ENCODE measurements around the gene IFIT2. TPM values are rescaled to one million over a fixed set of nuclear protein-coding genes. Genes with fewer than 3 reads are reported as not detected.
A peak's percentile ranks its signal among the peaks of the same experiment; 100 is the strongest.

IFIT2 gene
- total RNA-seq, 1 experiment from 2014 or later: 40.8 TPM

- peak overlapping the region; percentile 66 for H3K4me3 Mint-ChIP-seq (ENCODE audit: low read depth, unreplicated experiment)
- TF ChIP-seq CTCF (IDR thresholded peaks at IDR 0.05; ENCODE audit: unreplicated experiment): no peak
- no peaks in the 10 kb centered on the region for H3K27me3 Mint-ChIP-seq (ENCODE audit: unreplicated experiment)
- peaks cover 4% of the 10 kb centered on the region for H3K9me3 Mint-ChIP-seq (ENCODE audit: low read depth, unreplicated experiment)
- peak overlapping the region; percentile 99 for H3K27ac Mint-ChIP-seq (ENCODE audit: unreplicated experiment)
- BruUV-seq (replicated peaks): TSS peak; percentile 89
- H3K4me1 Mint-ChIP-seq (ENCODE audit: low read depth, unreplicated experiment): peaks cover 56% of the 10 kb centered on the region
- DNase-seq: no peak
- peaks cover 17% of the 10 kb centered on the region for H3K36me3 Mint-ChIP-seq (ENCODE audit: insufficient read depth, unreplicated experiment)
- intact Hi-C loops (cut with micrococcal nuclease; ENCODE audit: unreplicated experiment): loop anchor here (2.0 kb wide), 1 partner anchor 73 kb away; no protein-coding TSS in a partner anchor
- CTCF ChIA-PET: interaction anchor here (0.6 to 1.7 kb wide), 3 partner anchors 17 to 1079 kb away, joined by 3 to 13 read pairs (median 3); no protein-coding TSS in a partner anchor
These were observed 49.5 kb downstream of the IFIT2 start for GRCh38 chr10:89351412-89351779.

GRCh38 chr10:89351780-89352597 is 50.1 kb downstream of the IFIT2 start:
- Mint-ChIP-seq H3K27ac (ENCODE audit: unreplicated experiment) (peak overlapping the region; percentile 99), H3K4me3 (ENCODE audit: low read depth, unreplicated experiment) (peak overlapping the region; percentile 66), H3K36me3 (ENCODE audit: insufficient read depth, unreplicated experiment) (peaks cover 14% of the 10 kb centered on the region), H3K9me3 (ENCODE audit: low read depth, unreplicated experiment) (peaks cover 4% of the 10 kb centered on the region), H3K27me3 (ENCODE audit: unreplicated experiment) (no peaks in the 10 kb centered on the region), H3K4me1 (ENCODE audit: low read depth, unreplicated experiment) (peaks cover 50% of the 10 kb centered on the region)
- CTCF ChIA-PET: interaction anchor here (0.6 to 1.7 kb wide), 6 partner anchors 11 to 1079 kb away, joined by 3 to 13 read pairs (median 4); no protein-coding TSS in a partner anchor
- intact Hi-C loops (cut with micrococcal nuclease; ENCODE audit: unreplicated experiment): loop anchor here (2.0 kb wide), 1 partner anchor 73 kb away; no protein-coding TSS in a partner anchor
- BruUV-seq (replicated peaks): no TSS peak
- TF ChIP-seq CTCF (IDR thresholded peaks at IDR 0.05; ENCODE audit: unreplicated experiment): no peak
- DNase-seq: peak; percentile 69

GRCh38 chr10:89352802-89353201 is 51.0 kb downstream of the IFIT2 start:
- peaks cover 14% of the 10 kb centered on the region for H3K36me3 Mint-ChIP-seq (ENCODE audit: insufficient read depth, unreplicated experiment)
- intact Hi-C loops (cut with micrococcal nuclease; ENCODE audit: unreplicated experiment): no loop called here
- H3K4me3 Mint-ChIP-seq (ENCODE audit: low read depth, unreplicated experiment): peak overlapping the region; percentile 66
- no peak for TF ChIP-seq CTCF (IDR thresholded peaks at IDR 0.05; ENCODE audit: unreplicated experiment)
- peaks cover 4% of the 10 kb centered on the region for H3K9me3 Mint-ChIP-seq (ENCODE audit: low read depth, unreplicated experiment)
- BruUV-seq (replicated peaks): no TSS peak
- CTCF ChIA-PET: interaction anchor here (0.6 to 1.7 kb wide), 4 partner anchors 14 to 201 kb away, joined by 4 to 13 read pairs (median 6); no protein-coding TSS in a partner anchor
- no peaks in the 10 kb centered on the region for H3K27me3 Mint-ChIP-seq (ENCODE audit: unreplicated experiment)
- peak overlapping the region; percentile 99 for H3K27ac Mint-ChIP-seq (ENCODE audit: unreplicated experiment)
- DNase-seq: no peak
- peaks cover 47% of the 10 kb centered on the region for H3K4me1 Mint-ChIP-seq (ENCODE audit: low read depth, unreplicated experiment)

GRCh38 chr10:89355394-89355931 is 53.6 kb downstream of the IFIT2 start:
- intact Hi-C loops (cut with micrococcal nuclease; ENCODE audit: unreplicated experiment): no loop called here
- Mint-ChIP-seq H3K36me3 (ENCODE audit: insufficient read depth, unreplicated experiment) (peaks cover 14% of the 10 kb centered on the region), H3K4me3 (ENCODE audit: low read depth, unreplicated experiment) (no peak overlapping the region), H3K27me3 (ENCODE audit: unreplicated experiment) (no peaks in the 10 kb centered on the region), H3K4me1 (ENCODE audit: low read depth, unreplicated experiment) (peaks cover 44% of the 10 kb centered on the region), H3K9me3 (ENCODE audit: low read depth, unreplicated experiment) (peaks cover 4% of the 10 kb centered on the region), H3K27ac (ENCODE audit: unreplicated experiment) (no peak overlapping the region)
- no peak for DNase-seq
- no peak for TF ChIP-seq CTCF (IDR thresholded peaks at IDR 0.05; ENCODE audit: unreplicated experiment)
- CTCF ChIA-PET: no interaction called here
- BruUV-seq (replicated peaks): no TSS peak
